Lower leg skin (tissue), 4 donors: Measurements from ENCODE around the gene SULT1C3. TPM values are rescaled to one million over a fixed set of nuclear protein-coding genes. Genes with fewer than 3 reads are reported as not detected.

Source experiments
- DNase-seq, 2 donors: peaks; one replicate each; pipeline ENCODE4 v3.0.0-alpha.2; 2019; ENCODE audit warnings: low spot score in 2 of 2
- H3K4me3 ChIP-seq: fragments of 200-600 bp; sonication (generic); 2 replicates; pipeline ENCODE4 v1.5.1; 2017; ENCODE audit warnings: mild to moderate bottlenecking, low read depth; ENCODE audit not compliant: poor library complexity, severe bottlenecking
- CTCF ChIP-seq, 3 donors: fragments of 450-650 bp; IDR thresholded peaks; one replicate each; pipeline ENCODE4 v1.5.1; 2016; ENCODE audit warnings: antibody characterized with exemption in 3 of 3, mild to moderate bottlenecking in 3 of 3, moderate library complexity in 2 of 3
- POLR2A ChIP-seq, 2 donors: fragments of 450-650 bp; IDR thresholded peaks; one replicate each; pipeline ENCODE4 v1.6.1; 2016 to 2017; ENCODE audit warnings: antibody characterized with exemption in 2 of 2, mild to moderate bottlenecking in 1 of 2, moderate library complexity in 1 of 2
- WGBS, 2 donors: methylation state at CpG; one replicate each; pipeline ENCODE4 v1.1.5; 2018; 5-methylcytosine and 5-hydroxymethylcytosine counted together
- intact Hi-C: fragments of 100-400 bp; cut with DNase I; formaldehyde crosslinking; loops from one replicate; pipeline ENCODE4 v1.15.0; 2023; ENCODE audit warnings: low total_unique reads
- total RNA-seq, 4 donors: library from RNA; depleted of rRNA; stranded (reverse); fragments of >200 nt; gene quantifications; one replicate each; pipeline ENCODE4 v1.1.0, GENCODE V29; 2016

Gene SULT1C3
- total RNA-seq, 4 donors from 2014 or later, result not detected

- H3K4me3 ChIP-seq, result no peak overlapping the region
- no peak for DNase-seq
- intact Hi-C loops, result no loop called here
- TF ChIP-seq POLR2A (IDR thresholded peaks at IDR 0.05) (no peak), CTCF (IDR thresholded peaks at IDR 0.05) (no peak)
- 87 to 93% methylated on average over 2 of the region's 2 CpGs for WGBS, 2 donors
Measured at GRCh38 chr2:108287169-108287568, 47.4 kb downstream of the SULT1C3 start.

GRCh38 chr2:108288534-108289106, 48.9 kb downstream of the SULT1C3 start, which contains the start of gene SULT1C2:
TSS of gene SULT1C2 (plus strand) at chr2:108288895. CDS start at chr2:108293668, 4,773 bp downstream.
- TF ChIP-seq POLR2A (IDR thresholded peaks at IDR 0.05), result no peak
- no peak for TF ChIP-seq CTCF (IDR thresholded peaks at IDR 0.05)
- WGBS, 2 donors, result 25 to 26% methylated on average over 7 of the region's 7 CpGs
- intact Hi-C loops, result no loop called here
- DNase-seq, result no peak
- no peak within 1 kb of the TSS for H3K4me3 ChIP-seq

GRCh38 chr2:108293850-108294249, 54.1 kb downstream of the SULT1C3 start:
- TF ChIP-seq POLR2A (IDR thresholded peaks at IDR 0.05), result no peak
- no peak for TF ChIP-seq CTCF (IDR thresholded peaks at IDR 0.05)
- 69 to 71% methylated on average over 4 of the region's 4 CpGs for WGBS, 2 donors
- intact Hi-C loops, result no loop called here
- DNase-seq, result no peak
- no peak overlapping the region for H3K4me3 ChIP-seq

GRCh38 chr2:108297436-108298141, 57.8 kb downstream of the SULT1C3 start:
- TF ChIP-seq CTCF (IDR thresholded peaks at IDR 0.05) (no peak), POLR2A (IDR thresholded peaks at IDR 0.05) (no peak)
- intact Hi-C loops, result no loop called here
- DNase-seq, result no peak
- no peak overlapping the region for H3K4me3 ChIP-seq
- 68 to 72% methylated on average over 9 of the region's 9 CpGs for WGBS, 2 donors

GRCh38 chr2:108301558-108301957, 61.8 kb downstream of the SULT1C3 start:
- TF ChIP-seq POLR2A (IDR thresholded peaks at IDR 0.05), result no peak
- no peak for TF ChIP-seq CTCF (IDR thresholded peaks at IDR 0.05)
- no peak for DNase-seq
- WGBS, 2 donors, result 93% methylated on average over 7 of the region's 7 CpGs
- no peak overlapping the region for H3K4me3 ChIP-seq
- intact Hi-C loops, result no loop called here
